DMS153 treated with DMSO at 0.1 percent for 48 hours (cell line): Measurements from ENCODE around the gene PIMREG.

Experiments used
- DNase-seq: peaks from one replicate; lab custom pipeline; 2025; ENCODE audit not compliant: unreplicated experiment; lab: John Stamatoyannopoulos, UW

The PIMREG gene

GRCh38 chr17:6496640-6497441 lies 52.6 kb downstream of the PIMREG start:
- DNase-seq: no peak

GRCh38 chr17:6497496-6498221 lies 53.4 kb downstream of the PIMREG start:
- no peak for DNase-seq

DNA sequence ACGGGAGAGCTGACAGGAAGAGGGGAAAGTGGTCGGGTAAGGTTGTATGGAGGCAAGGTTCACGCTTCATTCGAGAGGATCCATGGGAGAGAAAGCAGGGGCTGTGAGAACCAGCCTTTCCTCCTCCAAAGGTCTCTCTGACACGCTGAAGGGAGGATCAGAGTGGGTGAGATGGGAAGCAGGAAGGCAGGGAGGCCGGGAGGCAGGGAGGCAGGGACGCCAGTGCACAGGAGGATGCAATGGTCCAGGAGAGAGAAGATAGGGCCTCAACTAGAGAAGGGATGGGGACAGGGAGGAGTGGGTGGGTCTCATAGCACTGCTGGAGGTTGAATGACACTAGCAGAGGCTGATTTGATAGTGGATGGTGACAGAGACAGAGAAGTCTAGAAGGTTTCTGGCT lies 54.1 kb downstream of the PIMREG start:
- no peak for DNase-seq

DNA sequence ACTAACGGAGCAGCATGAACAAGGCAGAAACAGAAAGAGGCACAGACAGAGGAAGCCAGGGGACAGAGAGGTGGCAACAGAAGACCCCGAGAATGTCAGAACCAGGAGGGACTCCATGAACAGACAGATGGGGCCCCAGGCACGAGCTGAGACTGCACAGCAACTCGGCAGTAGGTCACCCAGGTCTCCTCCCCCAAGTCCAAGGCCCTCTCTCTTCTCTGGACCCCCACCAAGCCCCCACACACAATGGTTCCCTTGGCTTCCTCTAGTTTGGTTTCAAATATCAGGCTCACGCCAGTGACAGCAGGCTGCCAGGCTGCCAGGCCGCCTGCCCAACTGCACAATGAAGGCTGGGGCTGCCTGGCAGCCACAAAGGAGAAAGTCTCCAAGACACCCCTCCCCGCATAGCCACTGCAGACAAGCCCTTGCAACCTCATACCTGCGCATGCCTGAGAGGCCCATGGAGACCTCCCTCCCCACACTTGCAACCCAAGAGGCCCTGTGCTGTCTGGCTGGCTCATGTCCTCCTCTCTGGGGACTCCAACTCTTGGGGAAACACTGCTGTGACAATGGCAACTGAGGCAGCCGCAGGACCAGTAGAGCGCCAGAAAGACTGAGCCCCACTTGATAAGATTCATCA lies 54.8 kb downstream of the PIMREG start:
- DNase-seq: no peak
